ENCODE data around the gene PEX11A.

DNA sequence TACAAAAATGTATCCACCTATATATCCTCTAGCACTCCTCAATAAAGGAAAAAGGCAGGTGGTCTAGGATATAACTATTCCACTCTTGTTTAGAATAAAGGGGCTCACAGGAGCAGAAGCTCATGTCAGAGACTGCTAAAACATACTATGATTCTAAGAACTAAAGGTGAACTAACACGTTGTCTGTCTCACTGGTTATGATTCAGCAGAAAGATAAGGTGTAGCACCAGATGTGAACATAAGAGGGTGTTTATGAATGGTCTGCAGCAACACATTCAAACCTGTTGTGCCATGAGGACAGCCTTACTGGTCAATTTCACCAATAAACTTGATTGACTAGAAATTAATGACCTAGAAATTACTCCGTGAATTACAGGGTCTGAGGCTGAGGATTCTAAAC is 4.6 kb downstream of the PEX11A start:
- TF ChIP-seq POLR2A (IDR thresholded peaks at IDR 0.05), result no peak
- TF ChIP-seq, protein P1, sequence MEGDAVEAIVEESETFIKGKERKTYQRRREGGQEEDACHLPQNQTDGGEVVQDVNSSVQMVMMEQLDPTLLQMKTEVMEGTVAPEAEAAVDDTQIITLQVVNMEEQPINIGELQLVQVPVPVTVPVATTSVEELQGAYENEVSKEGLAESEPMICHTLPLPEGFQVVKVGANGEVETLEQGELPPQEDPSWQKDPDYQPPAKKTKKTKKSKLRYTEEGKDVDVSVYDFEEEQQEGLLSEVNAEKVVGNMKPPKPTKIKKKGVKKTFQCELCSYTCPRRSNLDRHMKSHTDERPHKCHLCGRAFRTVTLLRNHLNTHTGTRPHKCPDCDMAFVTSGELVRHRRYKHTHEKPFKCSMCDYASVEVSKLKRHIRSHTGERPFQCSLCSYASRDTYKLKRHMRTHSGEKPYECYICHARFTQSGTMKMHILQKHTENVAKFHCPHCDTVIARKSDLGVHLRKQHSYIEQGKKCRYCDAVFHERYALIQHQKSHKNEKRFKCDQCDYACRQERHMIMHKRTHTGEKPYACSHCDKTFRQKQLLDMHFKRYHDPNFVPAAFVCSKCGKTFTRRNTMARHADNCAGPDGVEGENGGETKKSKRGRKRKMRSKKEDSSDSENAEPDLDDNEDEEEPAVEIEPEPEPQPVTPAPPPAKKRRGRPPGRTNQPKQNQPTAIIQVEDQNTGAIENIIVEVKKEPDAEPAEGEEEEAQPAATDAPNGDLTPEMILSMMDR (IDR thresholded peaks at IDR 0.05), result no peak
- TF ChIP-seq EP300 (IDR thresholded peaks at IDR 0.05), result no peak
